ENCODE measurements around the gene SRSF4.

GRCh38 chr1:29123053-29123886, 58.4 kb downstream of the SRSF4 start:
- TF ChIP-seq CTCF (IDR thresholded peaks at IDR 0.05) (no peak), POLR2AphosphoS5 (IDR thresholded peaks at IDR 0.05; ENCODE audit: low read depth, low read length) (no peak), SMC3 (IDR thresholded peaks at IDR 0.05; ENCODE audit: low read depth, low read length) (no peak), TAF1 (IDR thresholded peaks at IDR 0.05; ENCODE audit: borderline replicate concordance, low read depth, low read length) (no peak), EZH2phosphoT487 (IDR thresholded peaks at IDR 0.05; ENCODE audit: borderline replicate concordance, low read depth) (no peak), NRF1 (IDR thresholded peaks at IDR 0.05; ENCODE audit: low read depth, low read length) (no peak), IRF3 (IDR thresholded peaks at IDR 0.05; ENCODE audit: low read depth, low read length) (no peak), SIN3A (IDR thresholded peaks at IDR 0.05; ENCODE audit: borderline replicate concordance, low read depth, low read length) (no peak), EP300 (IDR thresholded peaks at IDR 0.05; ENCODE audit: borderline replicate concordance in 1 of 2, low read depth in 1 of 2, low read length in 1 of 2) (no peak), FOSL2 (IDR thresholded peaks at IDR 0.05; ENCODE audit: borderline replicate concordance, low read depth) (no peak), REST (IDR thresholded peaks at IDR 0.05; ENCODE audit: low read depth, low read length) (no peak), RXRA (IDR thresholded peaks at IDR 0.05; ENCODE audit: borderline replicate concordance, low read depth) (no peak)

All from SK-N-SH (cell line).